Left renal pelvis (tissue), 4 donors: Measurements from ENCODE around the gene MDGA2. TPM values are rescaled to one million over a fixed set of nuclear protein-coding genes. Genes with fewer than 3 reads are reported as not detected.
"Not testable (repeated sequence)": the region's sequence is repeated elsewhere in the genome, so short reads cannot be mapped to it uniquely, and the experiment has no call there.

Experiments
- DNase-seq, 4 donors: peaks; one replicate each; pipeline ENCODE4 v3.0.0-alpha.2; 2013; ENCODE audit warnings: low read depth in 4 of 4, low spot score in 3 of 4
- polyA plus RNA-seq, 4 donors: library from polyadenylated mRNA; unstranded; fragments of 120-200 nt; gene quantifications; one replicate each; pipeline ENCODE4 v1.2.1, GENCODE V29; 2013; ENCODE audit not compliant: insufficient read length in 4 of 4

MDGA2 gene
- polyA plus RNA-seq, 4 donors: 1.6 to 2.9 (median 2.1) TPM

DNA sequence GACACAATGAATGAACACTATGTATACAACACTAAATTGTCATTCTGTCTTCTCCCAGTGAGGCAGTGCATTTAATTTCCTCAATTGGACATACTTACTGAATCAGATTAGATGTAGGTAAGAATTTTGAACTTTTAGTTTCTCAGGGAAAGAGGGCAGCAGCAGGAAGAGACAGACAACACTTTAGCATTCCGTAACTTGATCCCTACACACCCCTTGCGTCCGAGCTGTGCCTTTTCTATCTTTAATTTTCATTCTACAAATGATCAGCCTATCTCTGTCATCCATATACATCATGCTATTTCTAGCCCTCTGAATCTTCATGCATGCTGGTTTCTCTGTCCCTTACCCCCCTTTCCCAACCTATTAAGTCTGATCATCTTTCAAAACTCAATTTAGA lies 665.8 kb downstream of the MDGA2 start:
- no peak for DNase-seq

DNA sequence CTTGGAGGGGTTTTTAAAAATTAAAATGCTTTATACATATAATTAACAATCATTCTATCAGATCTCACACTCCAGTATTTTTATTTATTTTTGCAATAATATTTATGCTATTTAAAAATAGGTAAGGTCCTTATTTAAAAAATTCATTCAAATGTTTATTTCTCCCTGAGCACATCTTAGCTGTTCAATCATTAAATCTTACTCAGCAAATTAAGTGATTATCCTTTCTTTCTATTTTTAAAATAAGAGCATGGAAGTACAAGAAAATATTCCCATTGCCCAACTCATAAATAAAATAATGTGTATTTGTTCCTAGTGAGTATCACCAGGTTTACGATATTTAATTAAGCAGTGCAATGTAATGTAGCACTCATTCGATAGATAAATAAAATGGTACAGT lies 666.7 kb downstream of the MDGA2 start:
- no peak for DNase-seq

DNA sequence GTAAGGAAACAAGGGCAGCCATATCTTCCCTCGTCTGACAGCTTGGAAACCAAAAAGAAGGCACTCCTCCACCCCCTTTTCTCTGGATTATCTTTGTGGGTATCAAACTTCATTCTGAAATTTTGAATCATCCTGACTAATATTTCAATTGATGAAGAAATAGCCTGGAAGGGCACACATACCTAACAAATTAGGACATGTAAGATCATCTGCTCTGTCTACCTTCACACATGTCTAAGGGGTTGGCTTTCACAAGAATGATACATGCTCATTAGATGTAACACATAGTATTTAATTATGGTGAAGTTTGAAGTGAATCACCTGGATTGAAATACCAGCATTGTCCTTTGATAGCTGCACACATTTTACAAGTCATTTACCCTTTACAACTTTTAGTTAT lies 675.7 kb downstream of the MDGA2 start:
- no peak for DNase-seq

DNA sequence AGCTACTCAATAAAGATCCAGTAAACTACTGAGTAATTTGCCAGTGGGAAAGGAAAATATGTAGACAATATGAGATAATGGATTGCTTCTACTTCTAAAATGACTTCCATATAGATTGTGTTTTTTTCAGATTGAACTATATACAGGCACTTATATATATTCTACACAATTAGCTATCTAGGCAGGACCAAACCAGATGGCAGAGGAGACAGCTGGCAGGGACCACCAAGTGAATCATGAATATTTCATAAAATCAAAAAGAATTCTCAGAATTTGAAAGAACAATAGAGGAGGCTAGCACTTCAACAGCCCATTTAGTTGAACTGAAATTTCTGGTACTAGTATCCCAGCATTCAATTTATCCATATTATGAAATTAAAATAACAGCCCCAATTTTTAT lies 685.8 kb downstream of the MDGA2 start:
- DNase-seq: no peak

DNA sequence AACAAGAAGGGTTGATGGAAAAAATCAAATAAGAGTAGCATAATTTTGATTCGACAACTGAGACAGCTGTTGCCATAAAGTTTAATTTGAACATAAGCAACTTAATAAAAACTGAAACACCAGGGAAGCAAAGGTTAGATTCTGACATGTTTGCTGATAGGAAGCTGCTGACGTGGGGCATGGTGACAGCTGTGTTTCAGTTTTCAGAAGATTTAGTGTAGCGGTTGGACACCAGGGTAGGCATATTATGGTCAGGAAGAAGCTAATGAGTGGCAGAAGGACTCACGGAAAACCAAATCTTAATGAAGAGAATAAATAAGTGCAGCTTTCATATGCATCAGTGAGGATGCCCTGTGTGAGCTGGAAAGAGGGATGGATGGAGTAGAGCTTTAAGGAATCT lies 687.1 kb downstream of the MDGA2 start:
- DNase-seq: no peak

DNA sequence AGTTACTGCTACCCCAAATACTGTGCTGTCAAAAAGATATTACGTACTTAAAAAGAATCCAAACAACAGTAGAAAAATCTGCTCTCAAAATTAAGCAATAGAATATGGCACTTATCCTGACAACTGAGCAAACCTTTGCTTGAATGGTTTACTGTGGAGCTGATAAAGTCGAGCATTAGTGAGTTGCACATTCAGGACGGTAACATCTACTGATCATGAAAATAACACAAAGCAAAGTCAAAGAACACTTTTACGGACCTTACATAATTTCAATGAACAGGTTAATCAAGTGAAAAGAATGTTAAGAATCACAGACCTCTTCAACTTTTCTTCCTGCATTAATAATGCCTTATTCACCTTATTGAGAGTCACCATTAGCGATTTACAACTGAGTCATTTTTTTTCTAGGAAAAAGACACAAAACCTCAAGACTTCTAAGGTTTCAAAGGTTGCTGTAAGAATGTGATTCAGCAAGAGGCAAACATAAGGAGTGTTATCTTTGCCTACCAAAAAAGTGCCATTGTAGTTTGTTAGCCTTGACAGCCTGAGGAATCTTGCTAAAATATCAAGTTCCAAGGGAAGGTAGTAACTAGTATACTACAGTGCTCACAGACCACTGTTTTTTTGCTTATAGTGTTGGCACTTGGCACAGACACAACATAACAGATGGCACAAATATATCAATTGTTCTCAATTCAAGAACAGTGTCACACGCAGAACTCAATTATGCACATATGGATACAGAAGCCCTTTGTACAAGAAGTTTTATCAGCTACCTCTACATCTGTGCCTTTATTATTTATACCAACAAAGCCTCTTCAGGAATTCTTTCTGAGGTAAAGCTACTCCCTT lies 689.6 kb downstream of the MDGA2 start:
- DNase-seq: no peak

DNA sequence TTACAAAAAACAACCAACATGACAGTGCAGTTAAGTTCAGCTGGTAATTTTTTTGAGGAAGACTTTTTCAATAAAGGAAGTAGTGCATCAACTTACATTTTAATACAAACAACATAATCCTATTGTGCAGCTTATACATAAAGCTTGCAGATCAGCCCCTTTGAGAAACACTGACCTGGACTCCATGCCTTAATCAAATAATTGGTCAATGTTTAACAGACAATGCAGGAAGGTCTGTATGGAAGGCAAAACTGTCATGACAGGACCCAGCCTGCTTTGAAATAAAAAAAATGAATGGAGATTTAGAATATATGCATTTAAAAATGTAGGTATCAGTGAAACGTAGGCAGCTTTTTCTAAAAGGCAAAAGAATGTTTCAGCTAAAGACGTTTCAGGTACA lies 702.1 kb downstream of the MDGA2 start:
- DNase-seq: no peak

DNA sequence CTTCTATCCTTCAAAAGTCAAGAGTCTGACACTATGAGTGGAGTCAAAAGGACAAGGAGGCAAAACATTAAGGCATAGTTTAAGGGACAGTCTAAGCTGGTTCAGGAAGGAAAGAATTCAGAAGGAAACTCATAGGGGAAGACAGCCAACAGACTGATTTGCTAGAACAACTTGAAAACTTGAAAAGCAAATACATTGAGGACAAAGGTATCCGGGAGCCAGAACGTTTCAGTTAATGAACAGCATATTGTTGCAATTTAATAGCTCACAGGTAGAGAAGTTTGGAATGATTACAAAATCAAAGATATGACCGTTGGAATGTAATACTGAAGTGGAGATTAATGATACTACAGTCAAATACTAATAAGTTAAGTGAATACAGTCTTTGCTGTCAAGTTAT lies 711.0 kb downstream of the MDGA2 start:
- no peak for DNase-seq

DNA sequence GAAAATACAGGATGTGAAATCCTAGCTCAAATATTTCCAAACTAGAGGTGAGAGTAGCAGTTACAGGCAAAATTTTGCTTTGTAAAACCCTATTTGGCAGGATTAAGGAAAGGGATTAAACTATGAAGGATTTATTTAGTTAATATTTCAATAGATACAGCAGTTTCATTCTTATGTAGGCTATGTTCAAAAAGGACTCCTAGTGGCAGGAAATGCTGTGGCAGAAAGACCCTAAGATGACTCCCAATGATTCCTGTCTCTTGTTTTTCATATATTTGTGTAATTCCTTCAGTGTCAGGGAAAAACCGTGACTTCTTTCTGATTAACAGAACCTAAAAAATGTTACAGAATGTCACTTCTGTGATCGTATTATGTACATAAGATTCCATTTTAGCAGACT lies 724.3 kb downstream of the MDGA2 start:
- DNase-seq: no peak

DNA sequence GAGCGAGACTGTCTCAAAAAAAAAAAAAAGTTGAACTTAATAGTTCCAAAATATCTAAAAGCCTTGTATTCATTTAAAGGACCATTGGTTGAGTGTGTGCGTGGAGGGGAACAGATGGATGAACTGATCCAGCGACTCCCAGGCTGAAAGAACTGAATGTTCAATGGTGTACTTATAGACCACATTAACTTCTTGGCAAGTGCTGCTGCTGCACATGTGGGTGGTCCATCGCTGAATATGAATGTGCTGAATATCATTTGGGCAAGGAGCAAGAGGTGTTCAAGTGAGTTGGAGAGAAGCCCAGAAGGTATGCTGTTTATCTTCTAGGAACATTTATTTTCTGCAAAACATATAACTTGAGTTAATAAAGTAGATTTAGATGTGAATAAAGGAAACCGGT lies 734.8 kb downstream of the MDGA2 start:
- no peak for DNase-seq

DNA sequence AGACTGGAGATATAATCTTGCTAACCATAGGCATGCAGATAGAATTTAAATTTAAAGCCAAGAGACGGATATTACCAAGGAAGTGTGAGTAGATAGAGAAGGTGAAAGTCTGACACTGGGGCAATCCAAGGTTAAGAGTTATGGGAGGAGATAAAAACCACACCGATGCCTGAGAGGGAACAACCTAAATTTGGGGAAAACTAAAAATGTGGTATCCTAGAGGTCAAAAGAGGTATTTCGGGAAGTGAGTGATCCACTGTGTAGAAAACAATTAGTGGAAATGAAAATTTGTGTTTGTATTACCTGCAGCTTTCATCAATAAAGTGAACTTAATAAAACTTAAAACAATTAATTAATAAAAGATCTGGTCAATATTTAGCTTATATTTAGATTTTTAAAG lies 754.9 kb downstream of the MDGA2 start:
- DNase-seq: no peak

DNA sequence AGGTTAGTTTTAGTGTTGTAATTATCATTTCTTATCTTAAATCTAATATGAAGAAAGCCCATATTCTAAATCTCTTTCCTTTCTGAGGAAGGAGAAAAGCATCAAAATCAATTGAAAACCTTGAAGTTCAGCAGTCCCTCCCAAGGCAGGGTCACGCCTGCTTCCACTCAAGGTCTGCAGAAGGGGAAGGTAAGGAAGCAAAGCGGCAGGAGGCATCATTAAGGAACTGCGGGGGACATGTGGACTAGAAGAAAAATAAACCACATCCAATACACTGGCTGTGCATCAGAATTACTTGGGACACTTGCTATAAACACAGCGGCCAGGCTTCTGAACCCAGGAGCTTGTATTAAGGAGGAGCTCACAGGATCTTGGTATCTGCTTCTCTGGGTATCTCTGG lies 759.9 kb downstream of the MDGA2 start:
- DNase-seq: not testable (repeated sequence)

DNA sequence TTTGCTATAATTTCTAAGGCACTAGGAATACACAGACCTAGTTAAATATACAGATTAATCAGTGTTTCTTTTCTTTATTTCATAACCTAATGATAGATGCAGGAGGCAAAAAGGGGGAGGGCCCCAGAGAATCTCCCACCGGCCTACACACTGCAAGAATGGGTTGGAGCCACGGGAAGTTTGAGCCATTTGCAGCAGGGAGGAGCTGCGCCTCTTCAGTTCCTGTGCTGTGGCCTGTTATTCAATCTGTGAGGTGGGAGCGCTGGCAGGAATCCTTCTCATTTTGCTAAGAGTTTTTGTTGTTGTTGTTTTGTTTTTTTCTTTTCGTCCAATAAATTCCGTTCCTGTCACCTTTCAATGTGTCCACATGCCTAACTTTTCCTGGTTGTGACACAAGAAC lies 772.6 kb downstream of the MDGA2 start:
- no peak for DNase-seq

DNA sequence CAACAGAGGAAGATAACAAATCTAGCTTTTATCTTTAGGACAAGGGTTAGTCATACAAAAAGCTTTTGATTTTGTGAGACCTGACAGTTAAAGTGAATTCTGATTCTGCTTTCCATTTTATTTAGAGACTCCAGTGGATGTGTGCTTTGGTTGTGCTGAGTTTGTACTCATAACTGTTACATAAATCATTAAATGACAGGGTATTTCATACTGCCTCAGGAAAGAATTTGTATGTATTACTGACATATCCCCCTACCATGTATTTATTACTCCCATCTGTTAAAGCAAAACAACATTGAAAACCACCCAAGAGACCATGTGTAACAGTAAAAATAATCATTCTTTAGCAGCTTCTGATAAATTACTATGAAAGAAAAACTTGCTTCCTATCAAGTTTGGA lies 780.9 kb downstream of the MDGA2 start:
- DNase-seq: no peak

DNA sequence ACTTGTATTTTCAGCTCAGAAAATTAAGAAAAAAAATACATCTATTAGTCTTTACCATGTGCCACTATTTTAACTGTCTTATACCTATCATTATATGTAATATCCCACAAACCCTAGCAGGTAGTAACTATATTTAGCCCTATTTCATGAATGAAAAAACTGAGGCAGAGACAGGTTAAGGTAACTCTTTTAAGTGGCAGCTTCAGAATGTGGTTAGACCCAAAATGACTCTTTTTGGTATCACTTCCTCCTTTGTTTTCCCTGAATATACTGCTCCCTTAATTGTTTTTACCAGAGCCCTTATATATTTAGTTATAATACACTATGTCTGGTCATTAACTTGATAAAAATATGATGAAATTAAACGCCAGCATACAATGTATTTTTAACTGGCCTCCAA lies 788.3 kb downstream of the MDGA2 start:
- no peak for DNase-seq

DNA sequence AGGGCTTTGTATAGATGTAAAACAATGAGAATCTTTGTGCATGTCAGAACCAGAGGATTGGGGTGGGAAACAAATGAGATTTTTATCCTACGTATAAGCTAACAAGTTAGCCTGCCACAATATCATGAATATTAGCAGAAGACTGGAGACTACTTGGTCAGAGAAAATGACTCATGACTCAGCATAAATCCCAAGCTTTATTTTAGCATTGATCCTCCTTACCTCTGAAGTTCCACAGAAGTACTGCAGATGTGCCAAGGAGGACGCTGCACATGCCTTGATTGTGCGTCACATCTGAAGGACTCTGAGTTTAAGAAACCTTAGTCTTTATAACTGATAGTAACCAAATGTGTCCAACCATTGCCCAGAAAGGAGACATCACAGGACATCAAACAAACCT lies 789.8 kb downstream of the MDGA2 start:
- DNase-seq: no peak

DNA sequence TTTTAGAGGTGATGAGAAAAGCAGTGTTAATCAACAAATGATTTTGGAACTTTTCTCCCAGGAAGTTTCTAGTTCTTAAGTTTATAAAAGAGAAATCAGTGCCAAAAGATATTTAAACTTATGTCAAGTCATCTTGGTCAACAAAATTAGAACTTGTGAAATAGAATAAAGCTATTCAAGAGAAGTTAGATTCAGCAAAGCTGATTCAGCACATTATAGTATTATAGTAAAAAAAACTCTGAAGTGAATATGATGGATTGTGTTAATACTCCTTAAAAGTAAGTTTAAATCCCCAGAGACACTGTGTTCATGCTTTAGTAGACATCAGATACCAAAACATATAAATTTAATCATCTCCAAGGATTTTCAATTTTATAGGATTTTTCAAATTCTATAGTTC lies 813.7 kb downstream of the MDGA2 start:
- DNase-seq: no peak

DNA sequence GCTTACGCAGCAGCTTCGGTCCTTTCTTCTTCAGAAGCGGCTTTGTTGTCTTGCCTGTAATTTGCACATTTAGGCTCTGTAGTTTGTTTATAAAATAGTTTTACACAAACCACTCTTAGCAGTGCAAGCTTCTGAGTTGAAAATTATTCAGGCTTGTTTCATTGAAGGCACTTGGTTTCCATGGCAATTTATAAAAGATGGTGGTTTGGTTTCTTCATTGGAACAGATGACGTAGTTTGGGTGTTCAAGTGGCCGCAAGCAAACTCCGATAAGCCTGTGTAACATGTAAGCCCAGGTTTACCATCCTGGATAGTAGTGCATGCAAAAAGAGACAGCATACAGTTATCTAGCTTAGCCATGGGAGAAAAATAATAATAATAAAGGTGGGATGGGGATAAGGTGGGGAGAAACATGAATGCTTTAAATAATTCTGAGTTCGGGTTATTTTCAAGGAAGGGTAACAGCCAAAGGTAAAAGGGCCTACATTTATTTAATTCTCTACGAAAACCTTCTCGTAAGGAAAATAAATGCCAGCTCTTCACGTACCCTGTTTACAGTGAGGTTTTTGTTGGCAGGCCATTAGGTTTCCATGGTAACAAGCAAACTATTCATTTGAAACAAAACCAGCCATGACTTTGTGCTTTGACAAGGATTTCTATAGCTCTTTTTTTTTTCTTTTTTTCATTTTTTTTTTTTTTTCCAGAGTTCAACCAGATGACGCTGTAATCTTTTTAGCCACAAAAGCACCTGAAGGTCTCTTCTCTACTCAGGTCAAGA lies 834.3 kb downstream of the MDGA2 start:
- DNase-seq: no peak

DNA sequence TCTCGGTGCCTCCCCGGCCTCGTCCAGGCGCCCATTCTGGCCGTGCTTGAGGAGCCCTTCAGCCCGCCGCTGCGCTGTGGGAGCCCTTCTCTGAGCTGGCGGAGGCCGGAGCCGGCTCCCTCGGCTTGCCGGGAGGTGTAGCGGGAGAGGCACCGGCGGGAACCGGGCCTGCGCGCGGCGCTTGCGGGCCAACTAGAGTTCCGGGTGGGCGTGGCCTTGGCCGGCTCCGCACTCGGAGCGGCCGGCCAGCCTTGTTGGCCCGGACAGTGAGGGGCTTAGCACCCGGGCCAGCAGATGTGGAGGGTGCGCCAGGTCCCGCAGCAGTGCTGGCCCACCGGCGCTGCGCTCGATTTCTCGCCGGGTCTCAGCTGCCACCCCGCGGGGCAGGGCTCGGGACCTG lies 855.1 kb downstream of the MDGA2 start:
- no peak for DNase-seq

DNA sequence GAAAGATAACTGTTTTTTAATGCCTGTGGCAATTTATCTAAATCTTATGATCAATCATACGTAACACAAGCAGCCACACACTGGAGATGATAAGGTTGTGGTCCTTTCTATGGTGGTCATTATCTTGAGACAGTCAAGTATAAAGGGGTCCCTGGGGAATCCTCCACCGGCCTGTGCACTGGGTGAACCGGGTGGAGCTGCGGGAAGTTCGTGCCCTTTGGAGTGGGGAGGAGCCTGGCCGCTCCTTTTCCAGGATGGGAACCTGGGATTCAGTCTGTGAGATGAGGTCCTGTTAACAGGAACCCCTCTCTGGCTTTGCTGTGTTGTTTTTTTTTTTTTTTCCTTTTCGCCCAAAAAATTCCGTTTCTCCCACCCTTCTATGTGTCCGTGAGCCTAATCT lies 856.3 kb downstream of the MDGA2 start:
- no peak for DNase-seq

DNA sequence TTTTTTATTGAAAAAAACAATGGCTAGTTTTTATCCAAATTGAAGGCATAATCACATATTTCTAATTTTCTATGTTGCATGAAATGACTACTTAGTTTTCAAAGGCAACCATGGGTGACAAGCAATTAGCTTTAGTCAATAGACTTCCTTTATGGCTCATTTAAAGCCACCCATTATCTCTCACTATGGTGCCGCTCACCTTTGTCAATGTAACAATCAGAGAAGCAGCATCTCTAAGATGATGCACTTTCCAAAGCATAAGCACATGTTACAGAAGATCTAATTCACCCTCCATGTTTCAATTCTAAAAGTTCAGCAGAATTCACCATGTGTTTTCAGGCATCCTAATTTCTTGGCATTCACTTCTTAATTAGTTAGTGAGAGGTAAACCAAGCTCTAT lies 857.3 kb downstream of the MDGA2 start:
- no peak for DNase-seq

DNA sequence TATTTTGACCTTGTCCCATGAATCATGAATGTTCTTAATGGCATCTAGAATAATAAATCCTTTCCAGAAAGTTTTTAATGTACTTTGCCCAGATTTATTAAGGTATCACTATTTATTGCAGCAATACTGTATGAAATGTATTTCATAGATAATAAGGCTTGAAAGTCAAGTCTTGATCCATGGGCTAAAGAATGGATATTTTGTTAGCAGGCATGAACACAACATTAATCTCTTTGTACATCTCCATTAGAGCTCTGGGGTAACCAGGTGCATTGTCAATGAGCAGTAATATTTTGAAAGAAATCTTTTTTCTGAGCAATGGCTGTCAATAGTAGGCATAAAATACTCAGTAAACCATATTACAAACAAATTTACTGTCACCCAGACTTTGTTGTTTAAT lies 882.3 kb downstream of the MDGA2 start:
- DNase-seq: no peak
